Fibroblast of gingiva (primary cell): Measurements from ENCODE around the gene AHSG.

ENCODE experiments used
- DNase-seq: peaks from one replicate; pipeline ENCODE4 v3.0.0-alpha.2; 2011; ENCODE audit warnings: low read depth

The AHSG gene

GRCh38 chr3:186640473-186640818 is 27.6 kb downstream of the AHSG start:
- peak; percentile 38 for DNase-seq

- DNase-seq: no peak
Measured at GRCh38 chr3:186640929-186641328, 28.1 kb downstream of the AHSG start.

- no peak for DNase-seq
Measured at GRCh38 chr3:186642014-186642413, 29.2 kb downstream of the AHSG start.

- no peak for DNase-seq
Measured at GRCh38 chr3:186643493-186643892, 30.6 kb downstream of the AHSG start.

- no peak for DNase-seq
Measured at GRCh38 chr3:186644683-186645082, 31.8 kb downstream of the AHSG start.

- DNase-seq: no peak
Measured at GRCh38 chr3:186646106-186646505, 33.2 kb downstream of the AHSG start.

GRCh38 chr3:186646841-186647240 is 34.0 kb downstream of the AHSG start:
- DNase-seq: no peak

- no peak for DNase-seq
Measured at GRCh38 chr3:186648851-186649250, 36.0 kb downstream of the AHSG start.

- no peak for DNase-seq
Measured at GRCh38 chr3:186651678-186652215, 38.9 kb downstream of the AHSG start.

GRCh38 chr3:186653080-186653707 is 40.3 kb downstream of the AHSG start:
- DNase-seq: no peak

GRCh38 chr3:186653984-186654383 is 41.1 kb downstream of the AHSG start:
- no peak for DNase-seq

- DNase-seq: no peak
Measured at GRCh38 chr3:186663361-186664118, 50.7 kb downstream of the AHSG start.

GRCh38 chr3:186664119-186664495 is 51.2 kb downstream of the AHSG start:
- no peak for DNase-seq

- no peak for DNase-seq
Measured at GRCh38 chr3:186664506-186664905, 51.6 kb downstream of the AHSG start.

- no peak for DNase-seq
Measured at GRCh38 chr3:186665625-186666188, 52.8 kb downstream of the AHSG start, which contains the start of gene HRG. TSS of gene HRG (plus strand) at chr3:186666014. CDS start at chr3:186666032, 18 bp downstream.

- DNase-seq: no peak
Measured at GRCh38 chr3:186668426-186668825, 55.6 kb downstream of the AHSG start.

- no peak for DNase-seq
Measured at GRCh38 chr3:186669378-186670084, 56.7 kb downstream of the AHSG start.

- no peak for DNase-seq
Measured at GRCh38 chr3:186670155-186670554, 57.3 kb downstream of the AHSG start.
